Stimulated activated CD4-positive, alpha-beta T cell treated with anti-CD3 and anti-CD28 coated beads, TNF-alpha, amount 100 ng/mL, for 1 hour (primary cell): Measurements from ENCODE around the gene TM9SF2.

Experiments used
- DNase-seq, 3 donors: peaks; one replicate each; pipeline ENCODE4 v3.0.0-alpha.2; 2020; ENCODE audit warnings: low read depth in 3 of 3, low spot score in 1 of 3

Gene TM9SF2

GRCh38 chr13:99575376-99576120 is 74.3 kb downstream of the TM9SF2 start:
- no peak for DNase-seq

- DNase-seq: no peak
Observed at GRCh38 chr13:99577934-99578917, 77.0 kb downstream of the TM9SF2 start.

- DNase-seq: no peak
Observed at GRCh38 chr13:99580500-99581268, 79.4 kb downstream of the TM9SF2 start.

GRCh38 chr13:99582511-99582910 is 81.2 kb downstream of the TM9SF2 start:
- DNase-seq: no peak

- no peak for DNase-seq
Observed at GRCh38 chr13:99585609-99586008, 84.3 kb downstream of the TM9SF2 start.

GRCh38 chr13:99587021-99587420 is 85.7 kb downstream of the TM9SF2 start:
- no peak for DNase-seq

GRCh38 chr13:99587893-99588606 is 86.8 kb downstream of the TM9SF2 start:
- no peak for DNase-seq

- no peak for DNase-seq
Observed at GRCh38 chr13:99589575-99589974, 88.3 kb downstream of the TM9SF2 start.

GRCh38 chr13:99590519-99591011 is 89.3 kb downstream of the TM9SF2 start:
- DNase-seq: no peak

- DNase-seq: no peak
Observed at GRCh38 chr13:99596180-99596579, 94.9 kb downstream of the TM9SF2 start.

- DNase-seq: no peak
Observed at GRCh38 chr13:99600318-99600717, 99.0 kb downstream of the TM9SF2 start.

- no peak for DNase-seq
Observed at GRCh38 chr13:99601535-99601934, 100.3 kb downstream of the TM9SF2 start.

GRCh38 chr13:99604636-99605035 is 103.4 kb downstream of the TM9SF2 start:
- no peak for DNase-seq

GRCh38 chr13:99605420-99606323 is 104.4 kb downstream of the TM9SF2 start:
- DNase-seq: peak in 1 of 3 donors; percentile 18

GRCh38 chr13:99606324-99607066 is 105.2 kb downstream of the TM9SF2 start, which contains the start of gene CLYBL:
Gene CLYBL (plus strand): TSS chr13:99606690.
- DNase-seq: peak; percentile 81 to 93 (median 86)

- DNase-seq: no peak
Observed at GRCh38 chr13:99608345-99608744, 107.1 kb downstream of the TM9SF2 start.

- no peak for DNase-seq
Observed at GRCh38 chr13:99610702-99611289, 109.5 kb downstream of the TM9SF2 start.
